ENCODE results near the gene ABCB10.
A peak's percentile ranks its signal among the peaks of the same experiment; 100 is the strongest.
"Not testable (repeated sequence)": the region's sequence is repeated elsewhere in the genome, so short reads cannot be mapped to it uniquely, and the experiment has no call there.

Gene ABCB10

GRCh38 chr1:229558460-229559335, at the start of gene ABCB10:
ABCB10 (minus strand) TSS chr1:229558707; CDS start chr1:229558652, 55 bp downstream.
- H3K27me3 Mint-ChIP-seq = no peaks in the 10 kb centered on the region
- H3K9me3 Mint-ChIP-seq = no peaks in the 10 kb centered on the region
- H3K27ac Mint-ChIP-seq = peak within 1 kb of the TSS; percentile 87
- H3K4me1 Mint-ChIP-seq (ENCODE audit: low read depth) = peaks cover 43% of the 10 kb centered on the region
- H3K36me3 Mint-ChIP-seq (ENCODE audit: low read depth) = peaks cover 8% of the 10 kb centered on the region
- peak within 1 kb of the TSS; percentile 93 for H3K4me3 Mint-ChIP-seq

DNA sequence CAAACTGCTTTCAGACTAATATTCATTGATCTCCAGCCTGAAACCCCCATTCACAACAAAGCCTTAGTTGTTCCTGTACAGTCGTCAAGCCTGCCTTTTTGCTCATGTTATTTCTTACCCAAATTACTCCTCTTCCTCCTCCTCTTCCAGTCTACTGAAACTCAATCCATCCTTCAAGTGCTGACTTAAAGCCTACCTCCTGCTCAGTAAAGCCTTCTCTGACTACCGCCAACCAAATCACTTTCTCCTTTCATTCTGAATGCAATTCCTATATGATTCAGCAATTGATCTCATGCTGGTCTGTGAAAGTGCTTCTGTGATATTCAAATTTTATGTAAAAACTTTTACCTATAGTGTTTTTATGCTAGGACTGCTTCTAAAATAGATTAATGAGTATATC, 48.9 kb upstream of the ABCB10 start:
- no peaks in the 10 kb centered on the region for H3K27me3 Mint-ChIP-seq
- no peaks in the 10 kb centered on the region for H3K4me1 Mint-ChIP-seq (ENCODE audit: low read depth)
- H3K27ac Mint-ChIP-seq = peak overlapping the region; percentile 13
- no peak overlapping the region for H3K4me3 Mint-ChIP-seq
- no peaks in the 10 kb centered on the region for H3K9me3 Mint-ChIP-seq
- H3K36me3 Mint-ChIP-seq (ENCODE audit: low read depth) = peaks cover 84% of the 10 kb centered on the region

- no peaks in the 10 kb centered on the region for H3K27me3 Mint-ChIP-seq
- H3K4me1 Mint-ChIP-seq (ENCODE audit: low read depth) = peaks cover 4% of the 10 kb centered on the region
- H3K9me3 Mint-ChIP-seq = no peaks in the 10 kb centered on the region
- H3K4me3 Mint-ChIP-seq = no peak overlapping the region
- peaks cover 83% of the 10 kb centered on the region for H3K36me3 Mint-ChIP-seq (ENCODE audit: low read depth)
- H3K27ac Mint-ChIP-seq = no peak overlapping the region
These were observed 45.0 kb upstream of the ABCB10 start for GRCh38 chr1:229603371-229604005.

DNA sequence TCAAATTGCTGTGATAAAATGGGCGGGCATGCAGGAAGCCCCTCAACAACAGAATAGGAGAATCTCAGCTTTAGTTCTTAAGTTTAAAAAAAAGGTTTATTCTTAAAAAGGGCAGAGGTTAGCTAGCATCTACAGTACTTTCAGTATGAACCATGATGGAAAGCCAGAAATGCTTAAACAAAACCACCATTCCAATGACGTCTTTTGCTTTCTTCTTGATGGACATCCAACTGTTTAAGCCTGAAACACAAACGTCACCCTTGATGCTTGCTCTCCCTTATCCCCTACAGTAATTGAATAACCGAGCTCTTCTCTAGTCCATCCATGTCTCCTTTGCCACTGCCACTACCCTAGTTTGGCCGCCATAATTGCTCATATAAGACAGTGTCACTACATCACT, 41.7 kb upstream of the ABCB10 start:
- H3K27ac Mint-ChIP-seq = peak overlapping the region; percentile 57
- H3K9me3 Mint-ChIP-seq = no peaks in the 10 kb centered on the region
- peaks cover 19% of the 10 kb centered on the region for H3K4me1 Mint-ChIP-seq (ENCODE audit: low read depth)
- peaks cover 69% of the 10 kb centered on the region for H3K36me3 Mint-ChIP-seq (ENCODE audit: low read depth)
- no peaks in the 10 kb centered on the region for H3K27me3 Mint-ChIP-seq
- H3K4me3 Mint-ChIP-seq = no peak overlapping the region

GRCh38 chr1:229599218-229599954, 40.9 kb upstream of the ABCB10 start:
- Mint-ChIP-seq H3K4me3 (no peak overlapping the region), H3K9me3 (no peaks in the 10 kb centered on the region), H3K27me3 (no peaks in the 10 kb centered on the region), H3K4me1 (ENCODE audit: low read depth) (peaks cover 19% of the 10 kb centered on the region), H3K36me3 (ENCODE audit: low read depth) (peaks cover 67% of the 10 kb centered on the region), H3K27ac (no peak overlapping the region)

DNA sequence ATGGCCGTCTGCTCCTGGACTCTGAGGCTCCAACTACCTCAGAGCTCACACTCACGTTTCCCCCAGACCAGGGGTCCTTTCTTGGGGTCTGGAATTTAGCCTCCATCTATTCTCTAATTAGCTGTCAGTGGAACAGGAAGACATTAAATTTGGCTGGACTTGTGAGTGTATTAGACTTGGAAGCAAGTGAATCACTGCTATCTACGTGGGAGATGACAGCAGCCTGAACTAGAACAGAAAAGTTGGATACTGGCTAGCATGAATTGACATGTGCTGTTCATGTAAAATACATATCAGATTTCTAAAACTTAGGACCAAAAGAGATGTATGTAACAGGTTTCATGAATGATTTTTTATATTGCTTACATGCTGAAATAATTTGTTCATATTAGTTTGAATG, 39.4 kb upstream of the ABCB10 start:
- H3K4me3 Mint-ChIP-seq = no peak overlapping the region
- H3K4me1 Mint-ChIP-seq (ENCODE audit: low read depth) = peaks cover 19% of the 10 kb centered on the region
- peaks cover 77% of the 10 kb centered on the region for H3K36me3 Mint-ChIP-seq (ENCODE audit: low read depth)
- H3K9me3 Mint-ChIP-seq = no peaks in the 10 kb centered on the region
- H3K27ac Mint-ChIP-seq = no peak overlapping the region
- no peaks in the 10 kb centered on the region for H3K27me3 Mint-ChIP-seq

GRCh38 chr1:229596925-229597699, 38.6 kb upstream of the ABCB10 start:
- no peak overlapping the region for H3K4me3 Mint-ChIP-seq
- H3K4me1 Mint-ChIP-seq (ENCODE audit: low read depth) = peaks cover 19% of the 10 kb centered on the region
- H3K27ac Mint-ChIP-seq = no peak overlapping the region
- H3K36me3 Mint-ChIP-seq (ENCODE audit: low read depth) = peaks cover 73% of the 10 kb centered on the region
- no peaks in the 10 kb centered on the region for H3K27me3 Mint-ChIP-seq
- H3K9me3 Mint-ChIP-seq = no peaks in the 10 kb centered on the region

DNA sequence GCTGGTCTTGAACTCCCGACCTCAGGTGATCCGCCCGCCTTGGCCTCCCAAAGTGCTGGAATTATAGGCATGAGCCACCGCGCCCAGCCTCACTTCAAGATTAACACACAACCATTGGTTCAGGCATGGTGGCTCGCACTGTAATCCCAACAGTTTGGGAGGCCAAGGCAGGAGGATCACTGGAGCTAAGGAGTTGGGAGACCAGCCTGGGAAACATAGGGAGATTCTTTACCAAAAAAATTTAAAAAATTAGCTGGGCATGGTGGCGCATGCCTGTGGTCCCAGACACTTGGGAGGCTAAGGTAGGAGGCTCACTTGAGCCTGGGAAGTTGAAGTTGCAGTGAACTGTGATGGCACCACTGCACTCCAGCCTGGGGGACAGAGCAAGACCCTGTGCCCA, 37.4 kb upstream of the ABCB10 start:
- H3K9me3 Mint-ChIP-seq, H3K27ac Mint-ChIP-seq, H3K4me3 Mint-ChIP-seq, H3K27me3 Mint-ChIP-seq: not testable (repeated sequence)
- H3K4me1 Mint-ChIP-seq (ENCODE audit: low read depth) = peaks cover 19% of the 10 kb centered on the region
- peaks cover 60% of the 10 kb centered on the region for H3K36me3 Mint-ChIP-seq (ENCODE audit: low read depth)

- Mint-ChIP-seq H3K36me3 (ENCODE audit: low read depth) (peaks cover 47% of the 10 kb centered on the region), H3K9me3 (no peaks in the 10 kb centered on the region), H3K4me3 (no peak overlapping the region), H3K27ac (no peak overlapping the region), H3K27me3 (no peaks in the 10 kb centered on the region), H3K4me1 (ENCODE audit: low read depth) (peaks cover 15% of the 10 kb centered on the region)
These were observed 35.9 kb upstream of the ABCB10 start for GRCh38 chr1:229594227-229595008.

GRCh38 chr1:229593800-229594199, 35.3 kb upstream of the ABCB10 start:
- Mint-ChIP-seq H3K27ac (no peak overlapping the region), H3K27me3 (no peaks in the 10 kb centered on the region), H3K4me1 (ENCODE audit: low read depth) (peaks cover 15% of the 10 kb centered on the region), H3K36me3 (ENCODE audit: low read depth) (peaks cover 41% of the 10 kb centered on the region), H3K4me3 (no peak overlapping the region), H3K9me3 (no peaks in the 10 kb centered on the region)

- Mint-ChIP-seq H3K27me3 (no peaks in the 10 kb centered on the region), H3K4me3 (no peak overlapping the region), H3K4me1 (ENCODE audit: low read depth) (no peaks in the 10 kb centered on the region), H3K36me3 (ENCODE audit: low read depth) (peaks cover 28% of the 10 kb centered on the region), H3K27ac (no peak overlapping the region), H3K9me3 (no peaks in the 10 kb centered on the region)
These were observed 31.6 kb upstream of the ABCB10 start for GRCh38 chr1:229590119-229590518.

DNA sequence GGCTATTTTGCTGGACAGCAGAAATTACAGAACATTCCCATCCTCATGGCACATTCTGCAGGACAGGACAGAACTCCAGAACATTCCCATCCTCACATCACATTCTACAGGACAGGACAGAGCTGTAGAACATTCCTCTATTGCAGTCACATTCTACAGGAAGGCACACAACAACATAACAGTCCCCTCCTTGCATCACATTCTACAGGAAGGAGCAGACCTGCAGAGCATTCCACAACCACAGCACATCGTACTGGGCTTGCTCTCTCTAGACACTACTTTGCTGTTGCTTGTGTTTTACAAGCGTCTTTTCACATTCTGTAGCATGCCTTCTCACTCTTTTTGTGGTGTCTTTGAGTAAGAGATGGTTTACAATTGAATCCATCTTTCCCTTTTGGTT, 26.8 kb upstream of the ABCB10 start:
- H3K27me3 Mint-ChIP-seq = no peaks in the 10 kb centered on the region
- H3K36me3 Mint-ChIP-seq (ENCODE audit: low read depth) = peaks cover 4% of the 10 kb centered on the region
- H3K9me3 Mint-ChIP-seq = no peaks in the 10 kb centered on the region
- H3K27ac Mint-ChIP-seq = no peak overlapping the region
- H3K4me1 Mint-ChIP-seq (ENCODE audit: low read depth) = no peaks in the 10 kb centered on the region
- H3K4me3 Mint-ChIP-seq = no peak overlapping the region

- H3K27ac Mint-ChIP-seq = no peak overlapping the region
- H3K36me3 Mint-ChIP-seq (ENCODE audit: low read depth) = no peaks in the 10 kb centered on the region
- H3K27me3 Mint-ChIP-seq = peaks cover 3% of the 10 kb centered on the region
- no peaks in the 10 kb centered on the region for H3K9me3 Mint-ChIP-seq
- no peak overlapping the region for H3K4me3 Mint-ChIP-seq
- peaks cover 7% of the 10 kb centered on the region for H3K4me1 Mint-ChIP-seq (ENCODE audit: low read depth)
These were observed 24.2 kb upstream of the ABCB10 start for GRCh38 chr1:229582715-229583114.

Measured in stimulated activated naive CD8-positive, alpha-beta T cell treated with anti-CD3 and anti-CD28 coated beads, Interleukin-15, Interleukin-2, amounts not matched to agents 100 ng/mL and 50 ng/mL, for 24 hours (primary cell).